AG09319 (cell line): ENCODE data around the gene CAPNS2.

Source experiments
- DNase-seq: peaks from one replicate; pipeline ENCODE4 v3.0.0-alpha.2; 2010; ENCODE audit warnings: low read depth; ENCODE audit errors: extremely low read depth
- CTCF ChIP-seq: IDR thresholded peaks from 2 replicates; pipeline ENCODE4 v1.5.1; 2011; ENCODE audit warnings: low read depth, mild to moderate bottlenecking, inconsistent platforms, low read length, moderate library complexity

Gene CAPNS2

GRCh38 chr16:55555436-55555835 is 11.0 kb upstream of the CAPNS2 start:
- no peak for TF ChIP-seq CTCF
- no peak for DNase-seq

- TF ChIP-seq CTCF = no peak
These were observed 9.3 kb upstream of the CAPNS2 start for GRCh38 chr16:55557186-55557585.

GRCh38 chr16:55559233-55559632 is 7.3 kb upstream of the CAPNS2 start:
- no peak for TF ChIP-seq CTCF
- DNase-seq = no peak

More at GRCh38 chr16:55557186-55557585, 9.3 kb upstream of the CAPNS2 start:
- DNase-seq = no peak

GRCh38 chr16:55559933-55560516 is 6.5 kb upstream of the CAPNS2 start:
- no peak for TF ChIP-seq CTCF
- DNase-seq = no peak

- DNase-seq = no peak
- no peak for TF ChIP-seq CTCF
These were observed 5.1 kb upstream of the CAPNS2 start for GRCh38 chr16:55561319-55561848.

GRCh38 chr16:55562936-55563335 is 3.5 kb upstream of the CAPNS2 start:
- no peak for DNase-seq
- no peak for TF ChIP-seq CTCF

GRCh38 chr16:55563797-55564196 is 2.7 kb upstream of the CAPNS2 start:
- DNase-seq = no peak
- no peak for TF ChIP-seq CTCF
